BLaER1 (cell line): ENCODE data around the gene CCSAP.

ENCODE experiments used
- H3K27ac ChIP-seq: shearing (Covaris generic); formaldehyde crosslinking; 2 replicates; pipeline ENCODE4 v1.8.1; 2022
- H3K27me3 ChIP-seq: shearing (Covaris generic); formaldehyde crosslinking; 2 replicates; pipeline ENCODE4 v1.8.1; 2022
- H3K36me3 ChIP-seq: shearing (Covaris generic); formaldehyde crosslinking; 2 replicates; pipeline ENCODE4 v1.8.1; 2022
- H3K4me1 ChIP-seq: shearing (Covaris generic); formaldehyde crosslinking; 2 replicates; pipeline ENCODE4 v1.8.1; 2022
- H3K4me2 ChIP-seq: shearing (Covaris generic); formaldehyde crosslinking; 2 replicates; pipeline ENCODE4 v1.8.1; 2022
- H3K4me3 ChIP-seq: shearing (Covaris generic); formaldehyde crosslinking; 2 replicates; pipeline ENCODE4 v1.8.1; 2022
- H3K9ac ChIP-seq: shearing (Covaris generic); formaldehyde crosslinking; 2 replicates; pipeline ENCODE4 v1.8.1; 2022
- H3K9me3 ChIP-seq: shearing (Covaris generic); formaldehyde crosslinking; 2 replicates; pipeline ENCODE4 v1.8.1; 2022
- H4K20me1 ChIP-seq: shearing (Covaris generic); formaldehyde crosslinking; 2 replicates; pipeline ENCODE4 v1.8.1; 2022
- Cebpa-rat ChIP-seq: shearing (Covaris generic); IDR thresholded peaks from 2 replicates; pipeline ENCODE4 v1.8.1; 2022

Gene CCSAP

DNA sequence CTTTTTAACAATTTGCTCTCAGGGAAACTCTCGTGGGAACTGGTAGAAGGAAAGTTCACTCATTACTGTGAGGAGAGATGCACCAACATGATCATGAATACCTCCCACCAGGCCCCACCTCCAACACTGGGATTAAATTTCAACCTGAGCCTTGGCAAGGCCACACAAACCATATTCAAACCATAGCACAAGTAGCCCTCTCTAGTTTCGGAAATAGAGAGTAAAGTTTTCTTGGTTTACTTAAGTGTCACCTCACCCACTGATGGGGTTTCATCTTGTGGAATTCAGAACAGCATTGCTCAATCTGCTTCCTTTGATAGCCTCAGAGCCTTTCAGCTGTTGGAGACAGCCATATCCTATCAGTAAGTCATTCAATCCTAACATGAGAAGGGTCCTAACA, 25.5 kb upstream of the CCSAP start:
- no peak for TF ChIP-seq Cebpa-rat
- no peaks in the 10 kb centered on the region for H3K36me3 ChIP-seq
- peaks cover 9% of the 10 kb centered on the region; the same call in 1 of the 2 replicates for H3K9me3 ChIP-seq
- H3K4me1 ChIP-seq = peaks cover 72% of the 10 kb centered on the region
- H3K4me2 ChIP-seq = peak overlapping the region; percentile 9; the same call in 1 of the 2 replicates
- H3K27ac ChIP-seq = no peak overlapping the region
- no peak overlapping the region for H3K4me3 ChIP-seq
- H3K27me3 ChIP-seq = no peaks in the 10 kb centered on the region
- H3K9ac ChIP-seq = no peak overlapping the region
- no peaks in the 10 kb centered on the region for H4K20me1 ChIP-seq

DNA sequence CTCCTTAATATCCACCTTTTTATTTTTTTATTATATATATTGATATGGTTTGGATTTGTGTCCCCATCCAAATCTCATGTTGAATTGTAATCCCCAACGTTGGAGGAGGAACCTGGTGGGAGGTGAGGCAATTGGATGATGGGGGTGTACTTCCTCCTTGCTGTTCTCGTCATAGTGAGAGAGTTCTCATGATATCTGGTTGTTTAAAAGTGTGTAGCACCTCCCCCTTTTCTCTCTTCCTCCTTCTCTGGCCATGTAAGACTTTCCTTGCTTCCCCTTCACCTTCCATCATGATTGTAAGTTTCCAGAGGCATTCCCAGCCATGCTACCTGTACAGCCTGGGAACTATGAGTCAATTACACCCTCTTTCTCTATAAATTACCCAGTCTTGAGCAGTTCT, 22.7 kb upstream of the CCSAP start:
- TF ChIP-seq Cebpa-rat = no peak
- H3K4me2 ChIP-seq = no peak overlapping the region
- no peaks in the 10 kb centered on the region for H3K36me3 ChIP-seq
- H3K9me3 ChIP-seq = peaks cover 9% of the 10 kb centered on the region; the same call in 1 of the 2 replicates
- H3K4me3 ChIP-seq = no peak overlapping the region
- no peaks in the 10 kb centered on the region for H4K20me1 ChIP-seq
- H3K27ac ChIP-seq = no peak overlapping the region
- H3K4me1 ChIP-seq = peaks cover 45% of the 10 kb centered on the region
- H3K9ac ChIP-seq = no peak overlapping the region
- no peaks in the 10 kb centered on the region for H3K27me3 ChIP-seq

DNA sequence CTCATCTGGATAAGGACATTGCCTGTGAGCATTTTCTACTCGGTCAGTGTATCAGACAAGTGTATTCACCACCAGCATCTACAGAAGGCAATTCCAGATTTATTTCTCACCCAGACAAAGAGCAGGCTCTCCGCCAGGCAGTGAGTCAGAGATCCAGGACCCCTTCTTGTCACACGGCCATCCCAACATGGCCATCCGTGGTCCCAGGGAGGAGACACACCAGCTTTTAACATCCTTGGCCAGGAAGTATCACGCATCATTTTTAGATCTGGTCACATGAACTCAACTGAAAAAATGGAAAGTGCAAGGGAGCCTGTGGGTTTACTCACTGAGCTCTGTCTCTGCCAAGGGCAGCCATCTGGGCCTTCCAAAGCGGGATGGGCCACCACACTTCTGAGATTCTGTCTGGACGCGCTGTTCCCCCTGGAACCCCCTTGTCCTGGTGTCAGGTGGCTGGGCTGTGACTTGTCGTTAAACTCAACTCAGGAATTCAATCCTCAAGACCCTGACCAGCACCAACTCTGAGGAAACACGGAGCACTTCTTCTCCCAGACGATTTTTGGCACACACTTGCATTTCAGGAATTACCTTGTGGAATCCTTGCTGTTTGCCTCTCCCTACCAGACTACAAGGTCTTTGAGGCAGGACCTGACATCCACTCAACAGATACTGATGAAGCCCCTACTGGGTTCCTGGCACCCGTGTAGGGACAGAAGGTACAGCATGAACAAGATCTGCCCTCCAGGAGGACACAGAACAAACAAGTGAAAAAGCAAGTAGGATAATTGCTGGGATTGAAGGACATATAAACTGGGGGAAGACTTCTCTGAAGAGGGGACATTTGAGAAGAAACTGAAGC, 21.6 kb upstream of the CCSAP start:
- Histone ChIP-seq H3K4me2 (peak overlapping the region; percentile 52), H4K20me1 (no peaks in the 10 kb centered on the region), H3K4me1 (peaks cover 35% of the 10 kb centered on the region), H3K4me3 (no peak overlapping the region), H3K9me3 (peaks cover 9% of the 10 kb centered on the region; the same call in 1 of the 2 replicates), H3K27me3 (no peaks in the 10 kb centered on the region), H3K27ac (no peak overlapping the region), H3K36me3 (no peaks in the 10 kb centered on the region), H3K9ac (no peak overlapping the region)
- no peak for TF ChIP-seq Cebpa-rat

DNA sequence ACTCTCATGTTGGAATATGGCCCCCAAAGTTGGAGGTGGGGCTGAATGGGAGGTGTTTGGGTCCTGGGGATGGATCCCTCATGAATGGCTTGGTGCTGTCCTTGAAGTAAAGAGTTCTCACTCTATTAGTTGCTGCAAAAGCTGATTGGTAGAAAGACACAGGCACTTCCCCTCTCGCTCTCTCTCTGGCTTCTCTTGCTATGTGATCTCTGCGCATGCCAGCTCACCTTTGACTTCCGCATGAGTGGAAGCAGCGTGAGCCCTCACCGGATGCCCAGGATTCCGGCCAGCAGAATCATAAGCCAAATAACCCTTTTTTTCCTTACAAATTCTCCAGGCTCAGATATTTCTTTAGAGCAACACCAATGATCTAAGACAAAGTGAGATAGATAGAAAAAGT, 20.9 kb upstream of the CCSAP start:
- no peak for TF ChIP-seq Cebpa-rat
- Histone ChIP-seq H3K4me1 (peaks cover 28% of the 10 kb centered on the region), H3K36me3 (no peaks in the 10 kb centered on the region), H3K9ac (no peak overlapping the region), H3K9me3 (peaks cover 9% of the 10 kb centered on the region; the same call in 1 of the 2 replicates), H3K27me3 (no peaks in the 10 kb centered on the region), H3K4me3 (no peak overlapping the region), H4K20me1 (no peaks in the 10 kb centered on the region), H3K27ac (no peak overlapping the region), H3K4me2 (no peak overlapping the region)

GRCh38 chr1:229360420-229360819, 17.6 kb upstream of the CCSAP start:
- peaks cover 17% of the 10 kb centered on the region for H3K4me1 ChIP-seq
- peaks cover 8% of the 10 kb centered on the region for H3K9me3 ChIP-seq
- no peak overlapping the region for H3K4me2 ChIP-seq
- H3K36me3 ChIP-seq = no peaks in the 10 kb centered on the region
- TF ChIP-seq Cebpa-rat = no peak
- H3K4me3 ChIP-seq = no peak overlapping the region
- H4K20me1 ChIP-seq = no peaks in the 10 kb centered on the region
- H3K9ac ChIP-seq = no peak overlapping the region
- H3K27me3 ChIP-seq = no peaks in the 10 kb centered on the region
- H3K27ac ChIP-seq = no peak overlapping the region

- Histone ChIP-seq H3K4me2 (no peak overlapping the region), H3K4me1 (no peaks in the 10 kb centered on the region), H3K27ac (no peak overlapping the region), H3K9ac (no peak overlapping the region), H4K20me1 (no peaks in the 10 kb centered on the region), H3K9me3 (peaks cover 19% of the 10 kb centered on the region), H3K27me3 (no peaks in the 10 kb centered on the region), H3K4me3 (no peak overlapping the region), H3K36me3 (no peaks in the 10 kb centered on the region)
- no peak for TF ChIP-seq Cebpa-rat
Measured at GRCh38 chr1:229355661-229356060, 12.8 kb upstream of the CCSAP start.

- Histone ChIP-seq H3K9ac (no peak overlapping the region), H3K9me3 (peaks cover 19% of the 10 kb centered on the region), H3K4me1 (no peaks in the 10 kb centered on the region), H4K20me1 (no peaks in the 10 kb centered on the region), H3K27ac (no peak overlapping the region), H3K4me2 (no peak overlapping the region), H3K4me3 (no peak overlapping the region), H3K27me3 (no peaks in the 10 kb centered on the region), H3K36me3 (no peaks in the 10 kb centered on the region)
- TF ChIP-seq Cebpa-rat = no peak
Measured at GRCh38 chr1:229354226-229354625, 11.4 kb upstream of the CCSAP start.

DNA sequence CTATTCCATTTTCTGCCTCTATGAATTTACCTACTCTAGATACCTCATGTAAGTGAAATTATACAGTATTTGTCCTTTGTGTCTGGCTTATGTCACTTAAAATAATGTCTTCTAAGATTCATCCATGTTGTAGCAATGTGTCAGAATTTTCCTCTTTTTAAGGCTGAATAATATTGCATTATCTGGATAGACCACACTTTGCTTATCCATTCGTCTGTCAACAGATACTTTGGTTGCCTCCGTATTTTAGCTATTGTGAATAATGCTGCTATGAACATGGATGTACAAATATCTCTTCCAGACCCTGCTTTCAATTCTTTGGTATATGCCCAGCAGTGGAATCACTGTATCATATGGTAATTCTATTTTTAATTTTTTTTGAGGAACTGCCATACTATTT, 10.1 kb upstream of the CCSAP start:
- H3K4me3 ChIP-seq = no peak overlapping the region
- no peak overlapping the region for H3K27ac ChIP-seq
- H4K20me1 ChIP-seq = no peaks in the 10 kb centered on the region
- H3K4me2 ChIP-seq = no peak overlapping the region
- peaks cover 19% of the 10 kb centered on the region for H3K9me3 ChIP-seq
- no peaks in the 10 kb centered on the region for H3K27me3 ChIP-seq
- no peaks in the 10 kb centered on the region for H3K36me3 ChIP-seq
- no peaks in the 10 kb centered on the region for H3K4me1 ChIP-seq
- TF ChIP-seq Cebpa-rat = no peak
- no peak overlapping the region for H3K9ac ChIP-seq

DNA sequence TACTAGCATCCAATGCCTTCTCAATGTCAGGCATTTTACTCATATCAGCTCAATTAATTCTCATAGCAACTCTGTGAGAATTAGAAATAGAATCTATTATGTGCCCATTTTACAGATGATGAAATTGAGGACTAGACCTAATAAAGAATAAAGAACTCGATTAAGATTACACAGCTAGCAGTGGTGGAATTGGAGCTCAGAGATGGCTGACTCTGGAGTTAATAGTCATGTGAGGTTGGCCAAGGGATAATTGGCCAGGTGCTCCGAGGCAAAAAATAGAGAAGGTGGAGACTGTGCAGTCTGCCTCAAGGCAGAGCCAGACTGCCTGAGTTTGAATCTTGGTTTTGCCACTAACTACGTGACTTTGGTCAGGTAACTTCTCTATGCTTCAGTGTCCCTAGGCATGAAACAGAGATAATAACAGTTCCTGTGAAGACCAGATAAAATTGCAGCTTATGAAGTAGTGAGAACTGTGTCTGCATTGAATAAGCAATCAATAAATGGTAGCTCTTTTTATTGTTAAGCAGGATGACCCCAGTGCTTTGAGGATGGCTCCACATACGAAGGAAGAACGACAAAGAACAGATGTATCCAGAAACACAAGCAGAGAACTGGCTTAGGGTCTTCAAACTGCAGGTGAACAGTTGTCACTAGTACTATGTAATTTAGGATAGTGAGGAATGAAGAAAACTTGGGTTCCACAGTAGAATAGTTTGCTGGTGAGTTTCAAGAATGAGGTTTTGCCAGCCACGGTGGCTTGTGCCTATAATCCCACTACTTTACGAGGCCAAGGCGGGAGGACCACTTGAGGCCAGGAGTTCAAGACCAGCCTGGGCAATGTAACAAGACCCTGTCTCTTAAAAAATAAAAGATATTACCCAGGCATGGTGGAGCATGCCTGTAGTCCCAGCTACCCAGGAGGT, 6.9 kb upstream of the CCSAP start:
- Histone ChIP-seq H3K27me3 (no peaks in the 10 kb centered on the region), H3K9me3 (peaks cover 8% of the 10 kb centered on the region), H4K20me1 (no peaks in the 10 kb centered on the region), H3K36me3 (no peaks in the 10 kb centered on the region), H3K27ac (no peak overlapping the region), H3K4me3 (no peak overlapping the region), H3K4me2 (no peak overlapping the region), H3K9ac (no peak overlapping the region), H3K4me1 (no peaks in the 10 kb centered on the region)
- TF ChIP-seq Cebpa-rat = no peak

- Histone ChIP-seq H3K9ac (no peak overlapping the region), H3K4me2 (no peak overlapping the region), H3K27me3 (no peaks in the 10 kb centered on the region), H3K4me3 (no peak overlapping the region), H3K27ac (no peak overlapping the region), H3K36me3 (no peaks in the 10 kb centered on the region), H3K4me1 (peaks cover 9% of the 10 kb centered on the region), H4K20me1 (no peaks in the 10 kb centered on the region), H3K9me3 (no peaks in the 10 kb centered on the region)
- no peak for TF ChIP-seq Cebpa-rat
Measured at GRCh38 chr1:229347528-229347927, 4.7 kb upstream of the CCSAP start.
